ENCODE measurements around the gene LRRC7.

Gene LRRC7

DNA sequence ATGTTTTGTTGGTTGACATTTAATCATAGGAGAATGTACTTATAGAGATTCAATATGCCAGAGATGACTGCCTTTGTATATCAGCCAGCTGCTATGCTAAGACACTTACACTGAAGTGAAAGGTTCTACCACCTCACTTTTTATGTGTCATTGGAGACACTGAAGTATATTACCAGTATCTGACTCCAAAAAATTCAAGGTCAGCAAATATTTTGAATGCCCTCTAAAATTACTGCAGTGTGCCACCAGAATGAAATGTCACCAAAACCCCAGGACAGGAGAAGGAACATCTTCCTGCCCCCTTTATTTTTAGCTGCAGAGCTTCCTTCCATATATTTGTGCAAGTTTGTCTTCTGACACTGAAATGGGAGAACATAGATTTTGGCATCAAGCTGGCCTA lies 496.1 kb downstream of the LRRC7 start:
- H3K4me3 Mint-ChIP-seq: no peak overlapping the region

GRCh38 chr1:70066711-70067110 lies 499.0 kb downstream of the LRRC7 start:
- H3K4me1 Mint-ChIP-seq: peaks cover 9% of the 10 kb centered on the region
- no peaks in the 10 kb centered on the region for H3K9me3 Mint-ChIP-seq
- H3K36me3 Mint-ChIP-seq (ENCODE audit: low read depth): no peaks in the 10 kb centered on the region
- TF ChIP-seq CTCF (IDR thresholded peaks at IDR 0.05; ENCODE audit: unreplicated experiment in 3 of 3): no peak
- H3K4me3 Mint-ChIP-seq: no peak overlapping the region
- no peaks in the 10 kb centered on the region for H3K27me3 Mint-ChIP-seq (ENCODE audit: low read depth)
- H3K27ac Mint-ChIP-seq: no peak overlapping the region

More for the DNA sequence above, 496.1 kb downstream of the LRRC7 start:
- no peaks in the 10 kb centered on the region for H3K36me3 Mint-ChIP-seq (ENCODE audit: low read depth)
- H3K27me3 Mint-ChIP-seq (ENCODE audit: low read depth): no peaks in the 10 kb centered on the region
- H3K9me3 Mint-ChIP-seq: no peaks in the 10 kb centered on the region
- H3K27ac Mint-ChIP-seq: no peak overlapping the region
- TF ChIP-seq CTCF (IDR thresholded peaks at IDR 0.05; ENCODE audit: unreplicated experiment in 3 of 3): no peak
- H3K4me1 Mint-ChIP-seq: peaks cover 6% of the 10 kb centered on the region

DNA sequence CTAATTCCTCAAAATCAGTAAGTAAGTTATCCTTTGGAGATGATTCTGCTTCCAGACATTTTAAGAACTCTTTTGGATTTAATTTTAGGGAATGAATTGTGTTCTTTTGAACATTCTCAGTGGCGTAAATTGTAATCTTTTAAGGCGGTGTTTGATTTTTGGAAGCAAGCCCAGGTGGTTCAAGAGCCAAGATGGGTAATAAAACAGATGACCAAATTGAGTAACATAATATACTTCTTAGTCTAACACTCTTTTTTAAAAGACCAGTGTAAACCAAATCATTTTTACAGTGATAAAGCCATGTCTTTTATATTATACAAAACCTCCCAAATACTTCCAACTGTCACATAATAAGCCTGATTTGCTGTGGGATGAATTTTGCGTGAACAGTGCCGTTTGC lies 503.9 kb downstream of the LRRC7 start:
- H3K27me3 Mint-ChIP-seq (ENCODE audit: low read depth): no peaks in the 10 kb centered on the region
- no peak overlapping the region for H3K4me3 Mint-ChIP-seq
- H3K9me3 Mint-ChIP-seq: no peaks in the 10 kb centered on the region

DNA sequence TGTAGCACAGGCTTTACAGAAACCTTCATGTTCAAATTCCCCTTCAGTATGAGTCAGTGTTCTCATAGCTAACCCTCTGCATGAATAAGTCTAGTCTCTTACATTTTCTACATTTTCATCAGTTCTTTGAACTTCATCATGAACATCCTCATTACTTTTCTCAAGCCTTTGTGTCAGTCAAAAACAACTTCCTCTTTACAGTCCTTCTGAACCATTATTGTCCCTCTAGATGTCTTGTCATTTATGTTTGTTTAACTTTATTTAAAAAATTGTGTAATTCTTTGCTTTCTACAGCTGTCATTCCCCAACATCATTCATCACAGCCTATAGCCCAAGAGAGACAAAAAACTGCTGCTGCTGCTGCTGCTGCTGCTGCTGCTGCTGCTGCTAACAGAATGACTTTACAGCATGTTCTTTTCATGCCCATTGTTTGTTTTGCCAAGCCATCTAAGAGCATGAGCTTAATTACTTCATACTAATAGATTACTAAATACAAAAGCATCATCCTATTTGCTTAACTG lies 504.6 kb downstream of the LRRC7 start:
- H3K4me3 Mint-ChIP-seq: no peak overlapping the region
- TF ChIP-seq CTCF (IDR thresholded peaks at IDR 0.05; ENCODE audit: unreplicated experiment in 3 of 3): no peak
- no peaks in the 10 kb centered on the region for H3K27me3 Mint-ChIP-seq (ENCODE audit: low read depth)
- peak overlapping the region; percentile 9 to 74 (median 21) for H3K27ac Mint-ChIP-seq
- peaks cover 20% of the 10 kb centered on the region for H3K4me1 Mint-ChIP-seq
- no peaks in the 10 kb centered on the region for H3K36me3 Mint-ChIP-seq (ENCODE audit: low read depth)
- H3K9me3 Mint-ChIP-seq: no peaks in the 10 kb centered on the region

More for the DNA sequence above, 503.9 kb downstream of the LRRC7 start:
- TF ChIP-seq CTCF (IDR thresholded peaks at IDR 0.05; ENCODE audit: unreplicated experiment in 3 of 3): no peak
- Mint-ChIP-seq H3K36me3 (ENCODE audit: low read depth) (no peaks in the 10 kb centered on the region), H3K4me1 (peaks cover 20% of the 10 kb centered on the region), H3K27ac (peak overlapping the region in 2 of 3 experiments; percentile 21 to 74)

DNA sequence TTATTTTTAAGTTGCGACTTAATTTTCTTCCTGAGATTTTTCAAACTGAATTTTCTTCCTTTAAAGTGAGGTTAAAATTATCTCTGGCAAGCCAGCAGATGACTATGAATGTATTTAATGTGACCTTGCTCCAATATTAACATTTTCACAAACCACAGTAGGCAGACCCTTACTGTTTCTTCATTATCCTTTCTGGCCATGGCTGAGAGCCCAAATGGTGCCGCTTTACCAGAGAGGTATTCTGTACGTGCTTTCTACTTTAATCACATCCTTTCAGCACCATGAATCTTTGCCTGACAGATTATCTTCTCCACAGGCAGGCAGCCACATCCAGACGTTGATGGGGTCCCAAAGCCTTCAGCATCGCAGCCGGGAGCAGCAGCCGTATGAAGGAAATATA lies 508.0 kb downstream of the LRRC7 start:
- TF ChIP-seq CTCF (IDR thresholded peaks at IDR 0.05; ENCODE audit: unreplicated experiment in 3 of 3): no peak
- Mint-ChIP-seq H3K9me3 (no peaks in the 10 kb centered on the region), H3K4me3 (no peak overlapping the region), H3K27me3 (ENCODE audit: low read depth) (no peaks in the 10 kb centered on the region), H3K27ac (no peak overlapping the region), H3K36me3 (ENCODE audit: low read depth) (no peaks in the 10 kb centered on the region), H3K4me1 (peaks cover 20% of the 10 kb centered on the region)

GRCh38 chr1:70077066-70077465 lies 509.3 kb downstream of the LRRC7 start:
- TF ChIP-seq CTCF (IDR thresholded peaks at IDR 0.05; ENCODE audit: unreplicated experiment in 3 of 3): no peak
- H3K4me3 Mint-ChIP-seq: no peak overlapping the region
- H3K27me3 Mint-ChIP-seq (ENCODE audit: low read depth): no peaks in the 10 kb centered on the region
- H3K4me1 Mint-ChIP-seq: peaks cover 7% of the 10 kb centered on the region
- H3K36me3 Mint-ChIP-seq (ENCODE audit: low read depth): no peaks in the 10 kb centered on the region
- H3K27ac Mint-ChIP-seq: no peak overlapping the region
- H3K9me3 Mint-ChIP-seq: no peaks in the 10 kb centered on the region
